Transverse colon (tissue), 4 donors: ENCODE results near the gene RTEL1.

Experiments
- POLR2A ChIP-seq: fragments of 450-650 bp; IDR thresholded peaks from one replicate; pipeline ENCODE4 v1.6.1; 2016; ENCODE audit warnings: antibody characterized with exemption, mild to moderate bottlenecking, moderate library complexity
- POLR2AphosphoS5 ChIP-seq, 3 donors: sonication (generic); formaldehyde crosslinking; IDR thresholded peaks; one replicate each; pipeline ENCODE4 v1.6.1; 2016; ENCODE audit warnings: antibody characterized with exemption in 3 of 3
- TF ChIP-seq, protein P1 (sequence below), 5 experiments: fragments of 200-600 bp in 3 of 5; fragments of 450-650 bp in 2 of 5; sonication (generic) in 3 of 5; IDR thresholded peaks; 1 replicate in 2 of 5; 2 replicates in 3 of 5; pipeline ENCODE4 v1.5.1; 2016 to 2017; ENCODE audit warnings: antibody characterized with exemption in 5 of 5, inconsistent platforms in 3 of 5, mild to moderate bottlenecking in 2 of 5, moderate library complexity in 1 of 5

DNA sequence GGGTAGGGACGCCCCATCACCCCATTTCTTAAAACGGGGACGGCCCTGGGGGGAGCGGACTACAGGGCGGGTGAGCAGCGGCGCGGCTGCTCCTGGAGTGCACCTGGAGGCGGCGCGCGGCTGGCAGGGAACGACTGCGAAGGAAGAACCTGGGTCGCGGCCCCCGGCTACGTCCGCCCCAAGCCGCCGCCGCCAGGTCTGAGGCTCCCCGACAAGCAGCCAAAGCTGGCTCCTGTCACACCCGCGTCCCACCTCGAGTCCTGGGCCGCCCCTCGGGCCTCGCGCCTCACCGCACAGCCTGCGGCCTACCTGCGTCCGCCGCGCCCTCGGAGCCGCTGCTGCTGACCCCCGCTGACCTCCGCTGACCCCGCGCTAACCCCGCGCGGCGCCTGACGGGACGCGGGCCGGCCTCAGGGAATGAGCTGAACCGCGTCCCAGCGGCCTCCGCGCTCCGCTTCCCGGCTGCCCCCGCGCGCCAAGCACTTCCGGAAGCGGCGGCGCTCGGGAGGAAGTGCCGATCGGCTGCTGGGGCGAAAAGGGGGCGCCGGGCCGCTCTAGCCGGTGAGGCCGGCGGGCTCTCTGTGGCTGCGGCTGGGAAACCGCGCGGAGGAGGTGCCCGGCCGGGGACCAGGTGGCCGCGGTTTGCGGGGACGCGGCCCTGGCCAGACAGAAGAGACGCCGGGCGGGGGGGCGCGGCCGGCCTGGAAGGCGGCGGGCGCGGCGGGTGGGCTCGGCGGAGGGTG lies 49.6 kb downstream of the RTEL1 start, which contains the start of the genes ARFRP1 and ZGPAT:
- TF ChIP-seq, protein P1, sequence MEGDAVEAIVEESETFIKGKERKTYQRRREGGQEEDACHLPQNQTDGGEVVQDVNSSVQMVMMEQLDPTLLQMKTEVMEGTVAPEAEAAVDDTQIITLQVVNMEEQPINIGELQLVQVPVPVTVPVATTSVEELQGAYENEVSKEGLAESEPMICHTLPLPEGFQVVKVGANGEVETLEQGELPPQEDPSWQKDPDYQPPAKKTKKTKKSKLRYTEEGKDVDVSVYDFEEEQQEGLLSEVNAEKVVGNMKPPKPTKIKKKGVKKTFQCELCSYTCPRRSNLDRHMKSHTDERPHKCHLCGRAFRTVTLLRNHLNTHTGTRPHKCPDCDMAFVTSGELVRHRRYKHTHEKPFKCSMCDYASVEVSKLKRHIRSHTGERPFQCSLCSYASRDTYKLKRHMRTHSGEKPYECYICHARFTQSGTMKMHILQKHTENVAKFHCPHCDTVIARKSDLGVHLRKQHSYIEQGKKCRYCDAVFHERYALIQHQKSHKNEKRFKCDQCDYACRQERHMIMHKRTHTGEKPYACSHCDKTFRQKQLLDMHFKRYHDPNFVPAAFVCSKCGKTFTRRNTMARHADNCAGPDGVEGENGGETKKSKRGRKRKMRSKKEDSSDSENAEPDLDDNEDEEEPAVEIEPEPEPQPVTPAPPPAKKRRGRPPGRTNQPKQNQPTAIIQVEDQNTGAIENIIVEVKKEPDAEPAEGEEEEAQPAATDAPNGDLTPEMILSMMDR (IDR thresholded peaks at IDR 0.05) = no peak
- TF ChIP-seq POLR2AphosphoS5 (IDR thresholded peaks at IDR 0.05) (peak; percentile 75 to 85 (median 75)), POLR2A (peak; percentile 57)
